HG03095 (cell line): ENCODE data around the gene CXorf65.

ENCODE experiments used
- ATAC-seq: cut with Tn5 transposase; IDR thresholded peaks from one replicate; pipeline ENCODE4 v1.9.1; 2021; ENCODE audit warnings: moderate library complexity; ENCODE audit not compliant: unreplicated experiment

Gene CXorf65

DNA sequence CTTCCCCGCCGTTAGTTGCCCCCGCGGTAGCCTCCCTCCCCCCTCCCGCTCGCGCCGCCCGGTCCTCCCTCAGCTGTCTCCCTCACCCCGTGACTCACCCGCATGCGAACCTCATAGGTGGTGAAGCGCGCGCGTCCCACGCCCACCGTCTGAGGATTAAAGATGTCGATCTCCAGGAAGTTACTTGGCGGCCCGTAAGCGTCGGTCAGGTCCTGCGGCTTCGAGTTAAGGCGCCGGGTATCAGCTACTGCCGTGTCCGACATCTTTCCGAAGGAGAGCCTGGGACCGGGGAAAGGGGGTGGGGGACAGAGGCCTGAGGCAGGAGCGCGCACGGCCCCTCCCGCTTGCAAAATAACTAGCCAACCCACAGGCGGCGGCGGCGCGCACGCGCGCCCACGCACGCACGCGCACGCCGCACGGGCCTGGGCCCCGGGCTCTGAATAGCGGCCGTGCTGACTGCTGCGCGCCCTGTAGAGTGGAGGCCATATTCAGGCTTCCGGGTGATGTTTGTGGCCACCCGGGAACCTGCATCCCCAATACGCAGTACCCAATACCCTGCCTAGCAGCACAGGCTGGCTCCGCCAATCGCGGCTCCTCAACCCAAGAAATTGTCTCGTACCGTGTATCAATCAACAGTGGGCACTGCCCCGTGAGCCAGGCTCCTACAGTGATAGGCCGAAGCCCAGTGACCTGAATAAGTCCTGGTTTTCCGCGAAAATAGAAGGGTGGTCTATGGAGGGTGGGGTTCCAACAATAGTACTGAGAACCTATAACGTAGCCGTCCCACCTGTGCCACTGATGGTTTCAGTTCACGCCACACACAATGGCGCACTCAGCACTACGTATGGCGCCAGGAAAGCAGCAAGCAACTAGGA lies 38.3 kb downstream of the CXorf65 start, which contains the start of gene SNX12:
SNX12 (minus strand) TSS at position 291 of the 875 bp plus-strand sequence; CDS start at position 263, 28 bp downstream.
- peak; percentile 92 for ATAC-seq

DNA sequence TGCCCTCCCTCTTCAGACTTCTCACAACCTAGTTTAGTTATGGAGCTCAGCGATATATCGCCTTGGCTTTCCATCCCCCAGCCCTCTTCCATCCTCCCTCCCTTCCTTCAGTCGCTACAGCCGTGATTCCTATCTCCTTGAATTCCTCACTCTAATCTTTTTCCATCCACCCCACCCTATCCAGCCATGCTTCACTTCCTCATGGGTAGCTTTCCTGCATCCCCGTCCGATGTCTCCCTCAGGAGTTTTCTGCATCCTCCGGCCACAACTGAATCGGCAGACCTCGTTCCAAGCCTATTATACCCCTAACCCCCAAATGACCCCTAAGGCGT lies 38.9 kb downstream of the CXorf65 start:
- ATAC-seq: no peak

DNA sequence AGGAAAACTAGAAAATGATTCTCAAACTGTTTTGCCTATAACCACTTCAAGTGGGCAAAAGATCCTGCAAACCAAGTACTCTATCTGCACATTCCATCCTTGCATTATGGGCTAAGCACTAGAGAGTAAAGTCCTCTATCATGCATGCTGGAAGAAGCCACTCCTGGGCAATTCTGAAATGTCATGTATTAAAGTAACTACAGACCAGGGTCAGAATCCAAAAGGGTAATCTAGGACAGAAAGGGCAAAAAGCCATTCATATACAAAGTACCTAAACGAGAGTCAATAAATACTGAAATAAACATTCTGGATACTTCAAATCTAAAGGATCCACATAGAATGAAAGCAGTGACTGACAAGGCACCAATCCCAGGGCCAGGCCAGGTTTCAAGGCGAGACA lies 39.5 kb downstream of the CXorf65 start:
- no peak for ATAC-seq

DNA sequence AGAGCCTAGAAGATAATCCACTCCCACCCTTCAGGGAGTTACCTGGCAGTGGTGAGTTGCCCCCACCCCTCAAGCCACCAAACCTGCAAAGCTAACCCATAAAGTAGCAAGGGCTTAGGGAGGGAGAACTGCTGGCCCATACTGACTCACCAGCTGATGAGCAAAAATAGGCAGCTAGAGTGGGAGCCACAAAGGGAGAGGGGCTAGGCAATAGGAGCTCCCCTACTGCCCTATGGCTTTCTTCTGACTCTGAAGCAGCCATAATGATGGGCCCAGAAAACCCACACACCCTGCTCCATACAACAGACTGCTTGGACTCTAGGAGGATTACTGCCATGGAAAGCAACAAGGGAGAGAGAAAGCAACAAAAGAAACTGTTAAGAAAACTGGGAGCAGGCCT lies 46.4 kb downstream of the CXorf65 start:
- no peak for ATAC-seq

DNA sequence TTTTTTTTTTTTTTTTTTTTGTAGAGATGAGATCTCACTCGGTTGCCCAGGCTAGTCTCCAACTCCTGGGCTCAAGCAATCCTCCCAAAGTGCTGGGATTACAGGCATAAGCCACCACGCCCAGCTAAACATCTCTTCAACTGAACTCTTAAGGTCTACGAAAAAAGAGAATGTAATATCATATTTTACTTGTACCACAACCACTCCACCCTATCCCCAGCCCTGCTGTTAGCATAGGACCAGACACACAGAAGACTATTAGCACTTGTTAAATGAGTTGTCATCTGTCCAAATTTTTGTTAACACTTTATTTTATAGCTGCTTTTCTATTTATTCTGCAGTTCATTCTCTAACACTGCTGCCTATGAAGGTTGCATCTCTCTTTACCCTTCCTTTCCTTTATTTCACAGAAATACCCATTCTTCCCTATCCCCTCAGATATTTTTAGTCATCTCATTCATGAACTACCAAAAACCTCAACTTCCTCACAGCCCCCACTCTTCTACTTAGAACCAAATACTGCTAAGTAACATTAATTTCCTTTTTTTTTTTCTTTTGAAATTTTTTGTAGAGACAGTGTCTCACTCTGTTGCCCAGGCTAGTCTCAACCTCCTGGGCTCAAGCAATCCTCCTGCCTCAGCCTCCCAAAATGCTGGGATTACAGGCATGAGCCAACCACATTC lies 48.6 kb downstream of the CXorf65 start:
- ATAC-seq: no peak

DNA sequence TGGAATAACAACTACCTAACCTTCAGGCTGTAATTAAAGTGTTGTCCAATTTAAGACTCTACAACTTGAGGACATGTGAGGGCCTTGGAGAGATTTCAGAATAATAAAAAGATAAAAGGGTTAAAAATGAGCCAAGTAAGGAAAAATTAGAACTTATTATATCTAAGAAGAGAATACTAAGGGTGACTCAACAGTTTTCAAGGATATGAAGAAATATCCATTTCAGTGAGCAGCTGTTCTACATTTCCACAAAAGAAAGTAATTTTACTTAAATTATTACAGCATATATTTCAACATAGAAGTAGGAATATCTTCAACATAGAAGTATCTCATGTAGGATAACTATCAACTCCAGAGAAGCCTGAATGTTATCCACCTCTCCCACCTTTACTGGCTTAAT lies 49.7 kb downstream of the CXorf65 start:
- ATAC-seq: no peak
